K562 (cell line): Measurements from ENCODE around the gene SLC22A4. TPM values are rescaled to one million over a fixed set of nuclear protein-coding genes. Genes with fewer than 3 reads are reported as not detected.

Experiments
- CBFB ChIP-seq: sonication (generic); formaldehyde crosslinking; IDR thresholded peaks from 2 replicates; pipeline ENCODE4 v1.4.0; 2020; ENCODE audit warnings: mild to moderate bottlenecking, missing genetic modification reagents
- EP300 ChIP-seq: IDR thresholded peaks from 2 replicates; pipeline ENCODE4 v1.6.1; 2012; ENCODE audit warnings: low read length, improper control_type of control experiment
- GATAD2A ChIP-seq: fragments of 450-650 bp; IDR thresholded peaks from 2 replicates; pipeline ENCODE4 v1.6.1; 2017
- GTF2E2 ChIP-seq: fragments of 200-800 bp; sonication (Bioruptor generic); IDR thresholded peaks from 2 replicates; pipeline ENCODE4 v1.6.1; 2016; ENCODE audit warnings: missing genetic modification characterization, missing compliant biosample characterization
- MLX ChIP-seq, 2 experiments: fragments of 450-650 bp in 1 of 2; sonication (generic) in 1 of 2; formaldehyde crosslinking; conservative IDR thresholded peaks; 2 replicates each; pipeline versions ENCODE4 v1.4.0 to v1.8.1; 2020 to 2022; ENCODE audit warnings: mild to moderate bottlenecking in 1 of 2, missing genetic modification reagents in 1 of 2
- NCOR1 ChIP-seq: fragments of 450-650 bp; IDR thresholded peaks from 2 replicates; pipeline ENCODE4 v1.6.1; 2016; ENCODE audit warnings: mild to moderate bottlenecking, moderate library complexity
- SMARCE1 ChIP-seq: fragments of 450-650 bp; IDR thresholded peaks from 2 replicates; pipeline ENCODE4 v1.7.1; 2016; ENCODE audit warnings: mild to moderate bottlenecking
- SOX6 ChIP-seq: fragments of 450-650 bp; IDR thresholded peaks from 2 replicates; pipeline ENCODE4 v1.6.1; 2014; ENCODE audit warnings: mild to moderate bottlenecking
- TCF3 ChIP-seq: sonication (generic); formaldehyde crosslinking; IDR thresholded peaks from 2 replicates; pipeline ENCODE4 v1.4.0; 2020; ENCODE audit warnings: mild to moderate bottlenecking, missing genetic modification reagents
- TRIM25 ChIP-seq: fragments of 450-650 bp; IDR thresholded peaks from 2 replicates; pipeline ENCODE4 v1.7.0; 2016; ENCODE audit warnings: borderline replicate concordance
- TSC22D4 ChIP-seq: fragments of 450-650 bp; IDR thresholded peaks from 2 replicates; pipeline ENCODE4 v1.6.1; 2016; ENCODE audit warnings: missing genetic modification characterization, missing biosample characterization, control low read depth
- ZNF592 ChIP-seq: fragments of 450-650 bp; IDR thresholded peaks from 2 replicates; pipeline ENCODE4 v1.6.1; 2017; ENCODE audit warnings: antibody characterized with exemption, mild to moderate bottlenecking
- polyA plus RNA-seq, 8 experiments: library from polyadenylated mRNA; depleted of rRNA in 4 of 8; stranded (reverse) in 5 of 8; unstranded in 3 of 8; fragments of >200 nt; fragmentation: Nextera tagmentation in 2 of 8; fragmentation: Illumina TruSeq in 1 of 8; extraction: Ambion mirVana in 2 of 8; extraction: Trizol in 1 of 8; gene quantifications; 2 replicates each; pipeline versions ENCODE4 v1.2.1 to v1.2.3, GENCODE V29; 2011 to 2014; ENCODE audit warnings: inconsistent platforms in 1 of 8, missing spikeins in 1 of 8
- total RNA-seq, 7 experiments: library from RNA; depleted of rRNA in 6 of 7; stranded (reverse); fragments of >200 nt in 6 of 7; fragmentation: Illumina TruSeq in 2 of 7; extraction: Trizol in 2 of 7; gene quantifications; 2 replicates each; pipeline versions ENCODE4 v1.2.1 to v1.2.3, GENCODE V29; 2011 to 2021; ENCODE audit warnings: low replicate concordance in 1 of 7
- TF ChIP-seq, protein P1 (sequence below), 2 experiments: fragments of 150-350 bp in 1 of 2; IDR thresholded peaks; 2 replicates each; pipeline ENCODE4 v1.6.1; 2012 to 2016; ENCODE audit warnings: low read depth in 2 of 2, low read length in 2 of 2, mild to moderate bottlenecking in 1 of 2, moderate library complexity in 1 of 2
- TF ChIP-seq, protein P2 (sequence below): sonication (generic); formaldehyde crosslinking; IDR thresholded peaks from 2 replicates; pipeline ENCODE4 v1.8.1; 2023; ENCODE audit warnings: mild to moderate bottlenecking, missing genetic modification reagents

Gene SLC22A4
- total and polyA plus RNA-seq, 9 of the 15 experiments (the other 6 are each of a cell fraction or from before 2014, with no cell fraction given): 2.7 to 9.5 (median 6.2) TPM

GRCh38 chr5:132300577-132301343 is 6.6 kb downstream of the SLC22A4 start (continued):
- TF ChIP-seq, protein P1, sequence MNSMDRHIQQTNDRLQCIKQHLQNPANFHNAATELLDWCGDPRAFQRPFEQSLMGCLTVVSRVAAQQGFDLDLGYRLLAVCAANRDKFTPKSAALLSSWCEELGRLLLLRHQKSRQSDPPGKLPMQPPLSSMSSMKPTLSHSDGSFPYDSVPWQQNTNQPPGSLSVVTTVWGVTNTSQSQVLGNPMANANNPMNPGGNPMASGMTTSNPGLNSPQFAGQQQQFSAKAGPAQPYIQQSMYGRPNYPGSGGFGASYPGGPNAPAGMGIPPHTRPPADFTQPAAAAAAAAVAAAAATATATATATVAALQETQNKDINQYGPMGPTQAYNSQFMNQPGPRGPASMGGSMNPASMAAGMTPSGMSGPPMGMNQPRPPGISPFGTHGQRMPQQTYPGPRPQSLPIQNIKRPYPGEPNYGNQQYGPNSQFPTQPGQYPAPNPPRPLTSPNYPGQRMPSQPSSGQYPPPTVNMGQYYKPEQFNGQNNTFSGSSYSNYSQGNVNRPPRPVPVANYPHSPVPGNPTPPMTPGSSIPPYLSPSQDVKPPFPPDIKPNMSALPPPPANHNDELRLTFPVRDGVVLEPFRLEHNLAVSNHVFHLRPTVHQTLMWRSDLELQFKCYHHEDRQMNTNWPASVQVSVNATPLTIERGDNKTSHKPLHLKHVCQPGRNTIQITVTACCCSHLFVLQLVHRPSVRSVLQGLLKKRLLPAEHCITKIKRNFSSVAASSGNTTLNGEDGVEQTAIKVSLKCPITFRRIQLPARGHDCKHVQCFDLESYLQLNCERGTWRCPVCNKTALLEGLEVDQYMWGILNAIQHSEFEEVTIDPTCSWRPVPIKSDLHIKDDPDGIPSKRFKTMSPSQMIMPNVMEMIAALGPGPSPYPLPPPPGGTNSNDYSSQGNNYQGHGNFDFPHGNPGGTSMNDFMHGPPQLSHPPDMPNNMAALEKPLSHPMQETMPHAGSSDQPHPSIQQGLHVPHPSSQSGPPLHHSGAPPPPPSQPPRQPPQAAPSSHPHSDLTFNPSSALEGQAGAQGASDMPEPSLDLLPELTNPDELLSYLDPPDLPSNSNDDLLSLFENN (IDR thresholded peaks at IDR 0.05; ENCODE audit: low read depth in 2 of 2, low read length in 2 of 2): 0 out of 4 replicates have a peak, but pooled peaks of 1 of the 2 experiments have one; percentile 17
- no peak for TF ChIP-seq CBFB (CRISPR knock-in tag)
- TF ChIP-seq GATAD2A: peak; percentile 38; the same call in 1 of the 2 replicates
- TF ChIP-seq NCOR1: peak; percentile 49
- TF ChIP-seq SOX6: peak; percentile 38; the same call in 1 of the 2 replicates
- TF ChIP-seq EP300: peak; percentile 50; the same call in 1 of the 2 replicates
- TF ChIP-seq, protein P2, sequence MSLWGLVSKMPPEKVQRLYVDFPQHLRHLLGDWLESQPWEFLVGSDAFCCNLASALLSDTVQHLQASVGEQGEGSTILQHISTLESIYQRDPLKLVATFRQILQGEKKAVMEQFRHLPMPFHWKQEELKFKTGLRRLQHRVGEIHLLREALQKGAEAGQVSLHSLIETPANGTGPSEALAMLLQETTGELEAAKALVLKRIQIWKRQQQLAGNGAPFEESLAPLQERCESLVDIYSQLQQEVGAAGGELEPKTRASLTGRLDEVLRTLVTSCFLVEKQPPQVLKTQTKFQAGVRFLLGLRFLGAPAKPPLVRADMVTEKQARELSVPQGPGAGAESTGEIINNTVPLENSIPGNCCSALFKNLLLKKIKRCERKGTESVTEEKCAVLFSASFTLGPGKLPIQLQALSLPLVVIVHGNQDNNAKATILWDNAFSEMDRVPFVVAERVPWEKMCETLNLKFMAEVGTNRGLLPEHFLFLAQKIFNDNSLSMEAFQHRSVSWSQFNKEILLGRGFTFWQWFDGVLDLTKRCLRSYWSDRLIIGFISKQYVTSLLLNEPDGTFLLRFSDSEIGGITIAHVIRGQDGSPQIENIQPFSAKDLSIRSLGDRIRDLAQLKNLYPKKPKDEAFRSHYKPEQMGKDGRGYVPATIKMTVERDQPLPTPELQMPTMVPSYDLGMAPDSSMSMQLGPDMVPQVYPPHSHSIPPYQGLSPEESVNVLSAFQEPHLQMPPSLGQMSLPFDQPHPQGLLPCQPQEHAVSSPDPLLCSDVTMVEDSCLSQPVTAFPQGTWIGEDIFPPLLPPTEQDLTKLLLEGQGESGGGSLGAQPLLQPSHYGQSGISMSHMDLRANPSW (CRISPR knock-in tag): no peak
- no peak for TF ChIP-seq GTF2E2
- no peak for TF ChIP-seq TSC22D4 (tag)
- no peak for TF ChIP-seq MLX (CRISPR knock-in tag; conservative IDR thresholded peaks at IDR 0.05)
- TF ChIP-seq TCF3 (CRISPR knock-in tag): peak; percentile 71
- peak; percentile 60 for TF ChIP-seq ZNF592
- TF ChIP-seq SMARCE1: 0 out of 2 replicates have a peak, but pooled peaks have one; percentile 34
- TF ChIP-seq TRIM25: no peak
